Measurements from ENCODE around the gene SEPHS1.

DNA sequence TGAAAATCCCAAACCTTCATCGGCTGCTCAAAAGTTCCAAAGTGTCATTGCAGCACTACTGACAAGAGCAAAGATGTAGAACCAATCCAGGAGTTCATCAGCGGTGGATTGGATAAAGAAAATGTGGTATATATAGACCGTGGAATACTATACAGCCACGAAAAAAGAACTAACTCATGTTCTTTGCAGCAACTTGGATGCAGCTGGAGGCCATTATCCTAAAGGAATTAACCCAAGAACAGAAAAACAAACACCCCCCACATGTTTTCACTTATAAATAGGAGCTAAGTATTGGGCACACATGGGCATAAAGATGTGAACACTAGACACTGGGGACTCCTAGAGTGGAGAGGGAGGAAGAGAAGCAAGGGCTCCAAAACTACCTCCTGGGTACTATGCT lies 79.8 kb downstream of the SEPHS1 start:
- TF ChIP-seq CTCF (IDR thresholded peaks at IDR 0.05; ENCODE audit: insufficient read depth, low read length), result no peak
- no peak for TF ChIP-seq POLR2AphosphoS5 (IDR thresholded peaks at IDR 0.05; ENCODE audit: low read depth)
- TF ChIP-seq REST (IDR thresholded peaks at IDR 0.05; ENCODE audit: insufficient replicate concordance, low read depth), result no peak
- TF ChIP-seq GABPA (IDR thresholded peaks at IDR 0.05; ENCODE audit: low read depth), result no peak

All from HL-60 (cell line).